ENCODE results near the gene MAPK10. TPM values are rescaled to one million over a fixed set of nuclear protein-coding genes. Genes with fewer than 3 reads are reported as not detected.

MAPK10 gene
- polyA plus RNA-seq, 3 donors, result 0.36 TPM; not detected in 2

DNA sequence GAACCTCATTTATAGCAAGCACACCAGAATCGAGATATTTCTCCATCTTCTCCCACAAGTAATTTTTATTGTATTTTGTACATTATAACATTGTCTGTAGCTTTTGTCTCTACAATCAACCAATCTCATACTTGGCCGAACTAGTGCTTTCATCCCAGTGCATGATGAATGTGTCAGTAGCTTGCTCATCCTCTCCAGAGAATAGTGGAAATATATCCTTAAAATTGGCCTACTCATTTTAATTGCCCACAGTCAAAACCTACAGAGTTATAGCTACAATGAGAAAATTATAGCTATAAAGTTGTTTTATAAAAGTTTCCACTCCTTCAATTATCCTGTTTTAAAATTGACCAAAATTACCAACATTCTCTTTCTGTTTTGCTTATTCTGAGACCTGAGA, 103.8 kb downstream of the MAPK10 start:
- WGBS (ENCODE audit: insufficient coverage), result no CpG with 5 or more reads among the region's 2 CpGs
- TF ChIP-seq, protein P1, sequence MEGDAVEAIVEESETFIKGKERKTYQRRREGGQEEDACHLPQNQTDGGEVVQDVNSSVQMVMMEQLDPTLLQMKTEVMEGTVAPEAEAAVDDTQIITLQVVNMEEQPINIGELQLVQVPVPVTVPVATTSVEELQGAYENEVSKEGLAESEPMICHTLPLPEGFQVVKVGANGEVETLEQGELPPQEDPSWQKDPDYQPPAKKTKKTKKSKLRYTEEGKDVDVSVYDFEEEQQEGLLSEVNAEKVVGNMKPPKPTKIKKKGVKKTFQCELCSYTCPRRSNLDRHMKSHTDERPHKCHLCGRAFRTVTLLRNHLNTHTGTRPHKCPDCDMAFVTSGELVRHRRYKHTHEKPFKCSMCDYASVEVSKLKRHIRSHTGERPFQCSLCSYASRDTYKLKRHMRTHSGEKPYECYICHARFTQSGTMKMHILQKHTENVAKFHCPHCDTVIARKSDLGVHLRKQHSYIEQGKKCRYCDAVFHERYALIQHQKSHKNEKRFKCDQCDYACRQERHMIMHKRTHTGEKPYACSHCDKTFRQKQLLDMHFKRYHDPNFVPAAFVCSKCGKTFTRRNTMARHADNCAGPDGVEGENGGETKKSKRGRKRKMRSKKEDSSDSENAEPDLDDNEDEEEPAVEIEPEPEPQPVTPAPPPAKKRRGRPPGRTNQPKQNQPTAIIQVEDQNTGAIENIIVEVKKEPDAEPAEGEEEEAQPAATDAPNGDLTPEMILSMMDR (IDR thresholded peaks at IDR 0.05), result no peak
- Histone ChIP-seq H2AFZ (ENCODE audit: insufficient read depth, low read depth, low read length, poor library complexity, severe bottlenecking) (no peak overlapping the region), H3K27ac (ENCODE audit: low read depth in 1 of 2, low read length in 2 of 2) (no peak overlapping the region), H4K20me1 (ENCODE audit: insufficient read depth, low read length) (no peaks in the 10 kb centered on the region), H3K4me3 (replicated peaks in 1 of 3; ENCODE audit: low read depth in 2 of 3, low read length in 3 of 3) (no peak overlapping the region), H3K9ac (ENCODE audit: insufficient read depth, low read length, poor library complexity, severe bottlenecking) (no peak overlapping the region), H3K9me3 (replicated peaks in 1 of 2; ENCODE audit: control insufficient read depth in 1 of 2, insufficient read depth in 1 of 2, low read length in 2 of 2) (no peaks in the 10 kb centered on the region), H3K36me3 (replicated peaks in 1 of 2; ENCODE audit: control insufficient read depth in 1 of 2, insufficient read depth in 2 of 2, low read length in 2 of 2) (no peaks in the 10 kb centered on the region), H3K4me2 (replicated peaks; ENCODE audit: extremely low read depth, low read length, poor library complexity, severe bottlenecking) (no peak overlapping the region), H3K27me3 (ENCODE audit: control insufficient read depth in 2 of 2, insufficient read depth in 2 of 2, low read length in 2 of 2) (no peaks in the 10 kb centered on the region), H3K4me1 (ENCODE audit: control insufficient read depth in 1 of 2, insufficient read depth in 2 of 2, low read length in 2 of 2) (no peaks in the 10 kb centered on the region), H3K79me2 (ENCODE audit: insufficient read depth, low read length) (no peaks in the 10 kb centered on the region)
- DNase-seq, result no peak
- Mint-ChIP-seq H3K4me3 (no peak overlapping the region), H3K27me3 (ENCODE audit: low read depth in 3 of 3) (peaks cover 0 to 3% (median 0%) of the 10 kb centered on the region in 3 donors), H3K4me1 (no peaks in the 10 kb centered on the region), H3K27ac (no peak overlapping the region), H3K9me3 (peaks cover 0 to 3% (median 0%) of the 10 kb centered on the region in 7 donors), H3K36me3 (no peaks in the 10 kb centered on the region)
- intact Hi-C loops (cut with micrococcal nuclease), result no loop called here

DNA sequence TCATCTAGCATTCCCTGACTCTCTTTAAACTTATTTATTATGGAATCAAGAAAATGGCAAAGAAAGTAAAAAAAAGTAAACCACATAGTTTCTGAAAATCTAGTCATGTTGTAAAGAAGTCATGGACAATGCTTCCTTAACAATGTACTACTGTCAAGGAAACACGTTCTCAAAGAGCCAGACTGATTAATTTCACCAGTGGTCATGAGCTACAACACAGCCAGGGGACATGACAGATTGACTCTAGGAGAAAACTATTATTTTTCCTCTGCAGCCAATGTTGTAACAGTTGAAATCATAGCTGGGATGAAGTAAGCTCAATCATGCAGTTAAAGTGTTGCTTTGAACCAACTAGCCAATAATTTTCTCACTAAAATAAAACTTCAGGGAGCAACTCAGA, 109.2 kb downstream of the MAPK10 start:
- no peak overlapping the region for H3K4me2 ChIP-seq (replicated peaks; ENCODE audit: extremely low read depth, low read length, poor library complexity, severe bottlenecking)
- no peak overlapping the region for H3K9ac ChIP-seq (ENCODE audit: insufficient read depth, low read length, poor library complexity, severe bottlenecking)
- H3K79me2 ChIP-seq (ENCODE audit: insufficient read depth, low read length), result no peaks in the 10 kb centered on the region
- TF ChIP-seq, protein P1 (IDR thresholded peaks at IDR 0.05), result no peak
- WGBS (ENCODE audit: insufficient coverage), result 100% methylated on average over 1 of the region's 1 CpG
- DNase-seq, result no peak
- Mint-ChIP-seq H3K27me3 (ENCODE audit: low read depth in 3 of 3) (peaks cover 0 to 3% (median 0%) of the 10 kb centered on the region in 3 donors), H3K9me3 (peaks cover 0 to 8% (median 3%) of the 10 kb centered on the region in 7 donors), H3K27ac (no peak overlapping the region), H3K36me3 (no peaks in the 10 kb centered on the region), H3K4me1 (no peaks in the 10 kb centered on the region), H3K4me3 (no peak overlapping the region)
- intact Hi-C loops (cut with micrococcal nuclease), result no loop called here
- H3K4me1 ChIP-seq (ENCODE audit: control insufficient read depth in 1 of 2, insufficient read depth in 2 of 2, low read length in 2 of 2), result no peaks in the 10 kb centered on the region
- H3K36me3 ChIP-seq (replicated peaks in 1 of 2; ENCODE audit: control insufficient read depth in 1 of 2, insufficient read depth in 2 of 2, low read length in 2 of 2), result no peaks in the 10 kb centered on the region
- H2AFZ ChIP-seq (ENCODE audit: insufficient read depth, low read depth, low read length, poor library complexity, severe bottlenecking), result no peak overlapping the region
- H3K9me3 ChIP-seq (replicated peaks in 1 of 2; ENCODE audit: control insufficient read depth in 1 of 2, insufficient read depth in 1 of 2, low read length in 2 of 2), result peaks cover 0 to 4% of the 10 kb centered on the region in 2 donors
- no peaks in the 10 kb centered on the region for H3K27me3 ChIP-seq (ENCODE audit: control insufficient read depth in 2 of 2, insufficient read depth in 2 of 2, low read length in 2 of 2)
- H3K4me3 ChIP-seq (replicated peaks in 1 of 3; ENCODE audit: low read depth in 2 of 3, low read length in 3 of 3), result no peak overlapping the region
- H3K27ac ChIP-seq (ENCODE audit: low read depth in 1 of 2, low read length in 2 of 2), result no peak overlapping the region
- H4K20me1 ChIP-seq (ENCODE audit: insufficient read depth, low read length), result no peaks in the 10 kb centered on the region
